ENCODE results near the gene INPP5E.

- TF ChIP-seq CTCF (IDR thresholded peaks at IDR 0.05 in 8 of 11, conservative IDR thresholded peaks at IDR 0.05 in 3 of 11), result no peak
- TF ChIP-seq POLR2AphosphoS5 (IDR thresholded peaks at IDR 0.05), result peak in 1 of 3 donors; percentile 53
Observed at GRCh38 chr9:136471802-136472487, 32.3 kb upstream of the INPP5E start.
